ENCODE data around the gene NEXN.

Gene NEXN

DNA sequence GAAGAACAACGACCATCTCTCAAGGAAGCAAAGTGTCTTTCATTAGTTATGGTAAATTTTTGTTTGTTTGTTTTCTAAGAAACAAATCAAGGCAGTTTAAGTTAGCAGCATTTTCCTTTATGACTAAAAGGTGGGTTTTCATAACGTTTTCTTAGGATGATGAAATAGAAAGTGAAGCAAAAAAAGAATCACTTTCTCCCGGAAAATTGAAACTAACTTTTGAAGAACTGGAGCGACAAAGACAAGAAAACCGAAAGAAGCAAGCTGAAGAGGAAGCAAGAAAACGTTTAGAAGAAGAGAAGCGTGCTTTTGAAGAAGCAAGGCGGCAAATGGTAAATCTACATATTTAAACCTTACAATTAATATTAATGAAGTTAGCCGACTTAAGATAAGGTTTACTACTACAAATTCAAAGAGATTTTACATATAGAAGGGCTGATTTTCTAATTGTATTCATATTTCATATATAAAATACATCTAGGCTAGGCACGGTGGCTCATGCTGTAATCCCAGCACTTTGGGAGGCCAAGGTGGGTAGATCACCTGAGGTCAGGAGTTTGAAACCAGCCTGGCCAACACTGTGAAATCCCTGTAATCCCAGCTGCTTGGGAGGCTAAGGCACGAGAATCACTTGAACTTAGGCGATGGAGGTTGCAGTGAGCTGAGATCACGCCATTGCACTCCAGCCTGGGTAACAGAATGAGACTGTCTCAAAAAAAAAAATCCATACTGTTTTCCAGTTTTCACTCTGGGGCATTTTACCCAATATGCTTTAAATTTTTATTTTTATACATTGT is 38.3 kb downstream of the NEXN start:
- in situ Hi-C loops (cut with HindIII; ENCODE audit: low pct_ligation_motif_present, low sequenced_read_pairs): no loop called here
- no peak overlapping the region for H3K27ac ChIP-seq
- H3K4me3 ChIP-seq (ENCODE audit: low read depth, low read length): no peak overlapping the region
- peaks cover 50% of the 10 kb centered on the region for H3K36me3 ChIP-seq (replicated peaks)
- TF ChIP-seq, protein P1, sequence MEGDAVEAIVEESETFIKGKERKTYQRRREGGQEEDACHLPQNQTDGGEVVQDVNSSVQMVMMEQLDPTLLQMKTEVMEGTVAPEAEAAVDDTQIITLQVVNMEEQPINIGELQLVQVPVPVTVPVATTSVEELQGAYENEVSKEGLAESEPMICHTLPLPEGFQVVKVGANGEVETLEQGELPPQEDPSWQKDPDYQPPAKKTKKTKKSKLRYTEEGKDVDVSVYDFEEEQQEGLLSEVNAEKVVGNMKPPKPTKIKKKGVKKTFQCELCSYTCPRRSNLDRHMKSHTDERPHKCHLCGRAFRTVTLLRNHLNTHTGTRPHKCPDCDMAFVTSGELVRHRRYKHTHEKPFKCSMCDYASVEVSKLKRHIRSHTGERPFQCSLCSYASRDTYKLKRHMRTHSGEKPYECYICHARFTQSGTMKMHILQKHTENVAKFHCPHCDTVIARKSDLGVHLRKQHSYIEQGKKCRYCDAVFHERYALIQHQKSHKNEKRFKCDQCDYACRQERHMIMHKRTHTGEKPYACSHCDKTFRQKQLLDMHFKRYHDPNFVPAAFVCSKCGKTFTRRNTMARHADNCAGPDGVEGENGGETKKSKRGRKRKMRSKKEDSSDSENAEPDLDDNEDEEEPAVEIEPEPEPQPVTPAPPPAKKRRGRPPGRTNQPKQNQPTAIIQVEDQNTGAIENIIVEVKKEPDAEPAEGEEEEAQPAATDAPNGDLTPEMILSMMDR (IDR thresholded peaks at IDR 0.05; ENCODE audit: low read depth, low read length, missing control alignments): no peak
- no peaks in the 10 kb centered on the region for H3K27me3 ChIP-seq (replicated peaks)
- DNase-seq: no peak

DNA sequence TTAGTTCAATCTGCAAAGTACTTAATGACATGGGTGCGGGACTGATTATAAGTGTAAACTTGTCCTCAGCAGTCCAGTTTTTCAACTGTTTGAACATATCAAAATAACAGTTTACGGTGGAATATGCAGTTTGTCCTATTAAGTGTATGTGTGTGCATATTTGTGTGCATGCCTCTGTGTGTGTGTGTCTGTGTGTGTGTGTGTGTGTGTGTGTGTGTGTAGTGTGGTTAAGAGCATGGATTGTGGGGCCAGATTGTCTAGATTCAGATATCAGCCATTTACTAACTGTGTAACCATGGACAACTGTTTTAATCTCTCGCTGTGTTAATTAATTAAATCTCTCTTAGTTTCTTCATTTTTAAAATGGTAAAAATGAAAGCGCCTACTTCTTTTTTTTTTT is 39.0 kb downstream of the NEXN start:
- Histone ChIP-seq H3K36me3 (replicated peaks) (peaks cover 55% of the 10 kb centered on the region), H3K4me3 (ENCODE audit: low read depth, low read length) (no peak overlapping the region), H3K27me3 (replicated peaks) (no peaks in the 10 kb centered on the region), H3K27ac (no peak overlapping the region)
- no peak for DNase-seq
- in situ Hi-C loops (cut with HindIII; ENCODE audit: low pct_ligation_motif_present, low sequenced_read_pairs): no loop called here
- TF ChIP-seq, protein P1 (IDR thresholded peaks at IDR 0.05; ENCODE audit: low read depth, low read length, missing control alignments): no peak

DNA sequence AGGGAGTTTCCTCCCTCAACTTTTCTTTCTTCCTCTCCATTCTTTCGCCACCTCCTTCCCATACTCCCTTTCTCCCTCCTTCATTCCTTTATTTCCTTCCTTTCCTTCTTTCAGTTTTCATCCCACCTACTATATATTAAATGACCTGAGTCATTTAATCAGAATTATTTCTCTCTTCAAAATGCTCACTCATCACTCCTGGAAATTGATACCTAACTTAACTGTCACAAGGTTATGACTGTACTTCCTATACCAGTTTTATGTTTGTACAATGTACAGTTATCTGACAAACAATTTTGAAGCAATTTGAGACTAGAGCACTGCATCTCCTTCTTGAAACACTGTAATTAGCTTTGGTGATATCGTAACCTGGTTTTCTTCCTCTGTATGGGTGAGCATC is 41.4 kb downstream of the NEXN start:
- DNase-seq: no peak
- TF ChIP-seq, protein P1 (IDR thresholded peaks at IDR 0.05; ENCODE audit: low read depth, low read length, missing control alignments): no peak
- Histone ChIP-seq H3K36me3 (replicated peaks) (peaks cover 58% of the 10 kb centered on the region), H3K4me3 (ENCODE audit: low read depth, low read length) (no peak overlapping the region), H3K27ac (peak overlapping the region; percentile 35), H3K27me3 (replicated peaks) (no peaks in the 10 kb centered on the region)
- in situ Hi-C loops (cut with HindIII; ENCODE audit: low pct_ligation_motif_present, low sequenced_read_pairs): no loop called here

DNA sequence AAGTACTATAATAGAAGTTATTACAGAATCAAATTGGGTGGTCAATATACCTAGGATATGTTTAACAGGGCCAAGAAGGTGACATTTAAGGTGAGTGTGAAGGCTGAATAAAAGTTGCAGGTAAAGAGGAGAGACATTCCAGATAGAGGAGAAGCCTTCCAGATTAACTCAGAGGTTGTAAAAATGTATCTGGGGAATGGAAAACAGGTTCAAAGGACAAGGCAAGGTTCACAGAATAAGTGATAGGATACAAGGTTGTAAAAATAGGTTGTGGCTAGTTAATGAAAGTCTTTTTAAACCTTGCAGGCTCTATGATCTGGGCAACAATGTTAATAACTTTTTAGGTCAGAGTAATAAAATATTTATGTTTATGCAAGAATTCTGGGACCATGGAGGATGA is 50.2 kb downstream of the NEXN start:
- Histone ChIP-seq H3K27ac (no peak overlapping the region), H3K36me3 (replicated peaks) (peaks cover 48% of the 10 kb centered on the region), H3K4me3 (ENCODE audit: low read depth, low read length) (no peak overlapping the region), H3K27me3 (replicated peaks) (no peaks in the 10 kb centered on the region)
- TF ChIP-seq, protein P1 (IDR thresholded peaks at IDR 0.05; ENCODE audit: low read depth, low read length, missing control alignments): no peak
- no peak for DNase-seq
- in situ Hi-C loops (cut with HindIII; ENCODE audit: low pct_ligation_motif_present, low sequenced_read_pairs): no loop called here

DNA sequence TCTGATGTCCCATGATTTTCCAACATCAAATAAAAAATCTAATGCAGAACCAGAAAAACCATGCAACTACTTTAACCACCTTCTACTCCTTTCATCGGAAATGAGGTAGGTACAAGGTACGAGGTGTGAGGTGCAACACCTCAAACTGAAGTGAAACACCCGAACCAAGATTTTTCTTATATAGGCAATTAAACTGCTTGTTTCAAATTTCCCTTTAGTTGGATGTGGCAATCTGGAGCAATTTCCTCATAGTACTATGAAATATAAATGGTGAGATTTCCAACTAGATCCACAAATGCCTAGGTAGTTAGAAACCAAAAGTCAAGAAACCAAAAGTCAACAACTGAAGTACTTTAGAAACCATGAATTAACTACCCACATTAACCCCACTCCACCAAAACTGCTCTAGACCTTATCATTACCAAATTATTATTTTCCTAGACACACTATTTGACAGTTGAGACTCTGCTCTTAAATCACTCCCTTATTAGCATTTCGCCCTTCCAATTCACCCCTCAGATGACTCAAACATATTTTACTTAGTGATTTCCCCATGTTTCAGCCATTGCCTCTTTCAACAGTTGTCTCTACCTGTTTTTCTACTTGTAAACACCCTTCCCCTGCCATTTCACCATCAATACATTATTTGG is 52.6 kb downstream of the NEXN start:
- in situ Hi-C loops (cut with HindIII; ENCODE audit: low pct_ligation_motif_present, low sequenced_read_pairs): no loop called here
- peaks cover 37% of the 10 kb centered on the region for H3K36me3 ChIP-seq (replicated peaks)
- no peaks in the 10 kb centered on the region for H3K27me3 ChIP-seq (replicated peaks)
- H3K27ac ChIP-seq: no peak overlapping the region
- no peak for DNase-seq
- TF ChIP-seq, protein P1 (IDR thresholded peaks at IDR 0.05; ENCODE audit: low read depth, low read length, missing control alignments): no peak
- no peak overlapping the region for H3K4me3 ChIP-seq (ENCODE audit: low read depth, low read length)

Data from brain microvascular endothelial cell (primary cell).